Right lobe of liver (tissue), 4 donors: ENCODE results near the gene HOMER2.

Source experiments
- POLR2A ChIP-seq: fragments of 450-650 bp; IDR thresholded peaks from one replicate; pipeline ENCODE4 v1.6.1; 2017; ENCODE audit warnings: antibody characterized with exemption, mild to moderate bottlenecking
- TF ChIP-seq, protein P1 (sequence below), 4 donors: fragments of 200-600 bp in 3 of 4; fragments of 450-650 bp in 1 of 4; IDR thresholded peaks; one replicate each; pipeline versions ENCODE4 v1.5.1 to v1.8.0; 2016 to 2022; ENCODE audit warnings: antibody characterized with exemption in 4 of 4, mild to moderate bottlenecking in 2 of 4
- donor health status: DM: no; HTN: no; CAD: no.
- donor health status: DM: no; HTN: no; CAD: no.
- donor health status: DM: no; HTN: yes; CAD: no.

DNA sequence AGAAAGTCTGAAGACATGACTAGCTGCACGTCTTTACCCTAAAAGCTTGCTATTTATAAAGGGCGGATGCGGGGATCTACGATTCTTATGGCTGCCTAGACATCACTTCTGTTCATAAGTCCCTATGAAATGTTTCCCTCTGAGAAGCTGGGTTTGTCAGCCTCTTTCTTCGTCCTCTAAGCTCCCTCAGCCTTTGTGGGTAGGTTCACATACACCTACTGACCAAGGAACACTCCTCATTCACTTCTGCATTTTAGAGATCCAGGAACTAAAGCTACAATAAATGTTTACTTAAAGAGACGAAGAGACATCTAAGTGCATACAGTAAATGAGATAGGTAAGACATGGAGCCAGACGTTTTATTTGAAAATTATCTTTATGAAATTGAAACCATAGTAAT, 16.8 kb upstream of the HOMER2 start:
- TF ChIP-seq, protein P1, sequence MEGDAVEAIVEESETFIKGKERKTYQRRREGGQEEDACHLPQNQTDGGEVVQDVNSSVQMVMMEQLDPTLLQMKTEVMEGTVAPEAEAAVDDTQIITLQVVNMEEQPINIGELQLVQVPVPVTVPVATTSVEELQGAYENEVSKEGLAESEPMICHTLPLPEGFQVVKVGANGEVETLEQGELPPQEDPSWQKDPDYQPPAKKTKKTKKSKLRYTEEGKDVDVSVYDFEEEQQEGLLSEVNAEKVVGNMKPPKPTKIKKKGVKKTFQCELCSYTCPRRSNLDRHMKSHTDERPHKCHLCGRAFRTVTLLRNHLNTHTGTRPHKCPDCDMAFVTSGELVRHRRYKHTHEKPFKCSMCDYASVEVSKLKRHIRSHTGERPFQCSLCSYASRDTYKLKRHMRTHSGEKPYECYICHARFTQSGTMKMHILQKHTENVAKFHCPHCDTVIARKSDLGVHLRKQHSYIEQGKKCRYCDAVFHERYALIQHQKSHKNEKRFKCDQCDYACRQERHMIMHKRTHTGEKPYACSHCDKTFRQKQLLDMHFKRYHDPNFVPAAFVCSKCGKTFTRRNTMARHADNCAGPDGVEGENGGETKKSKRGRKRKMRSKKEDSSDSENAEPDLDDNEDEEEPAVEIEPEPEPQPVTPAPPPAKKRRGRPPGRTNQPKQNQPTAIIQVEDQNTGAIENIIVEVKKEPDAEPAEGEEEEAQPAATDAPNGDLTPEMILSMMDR (IDR thresholded peaks at IDR 0.05) = no peak
- TF ChIP-seq POLR2A = no peak
